ENCODE data around the gene SLC20A1. TPM values are rescaled to one million over a fixed set of nuclear protein-coding genes. Genes with fewer than 3 reads are reported as not detected.
A peak's percentile ranks its signal among the peaks of the same experiment; 100 is the strongest.

SLC20A1 gene
- total RNA-seq = 96.3 and 131 TPM in 2 replicates

GRCh38 chr2:112645310-112646101 lies at the start of gene SLC20A1:
TSS of gene SLC20A1 (plus strand) at chr2:112645939. CDS start at chr2:112646829, 890 bp downstream.
- Histone ChIP-seq H3K27me3 (ENCODE audit: insufficient read depth, low read length) (no peaks in the 10 kb centered on the region), H3K79me2 (ENCODE audit: insufficient read depth, low read length) (peaks cover 67% of the 10 kb centered on the region), H3K4me1 (ENCODE audit: insufficient read depth, low read length) (peaks cover 70% of the 10 kb centered on the region), H3K9me3 (ENCODE audit: low read depth, low read length) (no peaks in the 10 kb centered on the region), H4K20me1 (ENCODE audit: insufficient read depth, low read length) (peaks cover 35% of the 10 kb centered on the region), H3K36me3 (ENCODE audit: insufficient read depth, low read length) (peaks cover 37% of the 10 kb centered on the region), H3K4me3 (ENCODE audit: insufficient read depth, low read length) (peak within 1 kb of the TSS; percentile 91), H3K4me2 (ENCODE audit: insufficient read depth, low read length) (peak within 1 kb of the TSS; percentile 99), H3K27ac (ENCODE audit: low read depth, low read length) (peak within 1 kb of the TSS; percentile 83), H2AFZ (ENCODE audit: low read length) (peak within 1 kb of the TSS; percentile 69)
- DNase-seq (ENCODE audit: insufficient read length, low spot score, missing footprints) = peak; percentile 99
- TF ChIP-seq CTCF (IDR thresholded peaks at IDR 0.05; ENCODE audit: extremely low read depth, low read depth, low read length) = peak; percentile 15

GRCh38 chr2:112597537-112598322 lies 48.0 kb upstream of the SLC20A1 start:
- H3K4me3 ChIP-seq (ENCODE audit: insufficient read depth, low read length) = no peak overlapping the region
- H2AFZ ChIP-seq (ENCODE audit: low read length) = no peak overlapping the region
- H4K20me1 ChIP-seq (ENCODE audit: insufficient read depth, low read length) = no peaks in the 10 kb centered on the region
- H3K4me1 ChIP-seq (ENCODE audit: insufficient read depth, low read length) = peaks cover 8% of the 10 kb centered on the region
- no peak overlapping the region for H3K27ac ChIP-seq (ENCODE audit: low read depth, low read length)
- no peaks in the 10 kb centered on the region for H3K27me3 ChIP-seq (ENCODE audit: insufficient read depth, low read length)
- TF ChIP-seq CTCF (IDR thresholded peaks at IDR 0.05; ENCODE audit: extremely low read depth, low read depth, low read length) = no peak
- H3K36me3 ChIP-seq (ENCODE audit: insufficient read depth, low read length) = no peaks in the 10 kb centered on the region
- no peak overlapping the region for H3K4me2 ChIP-seq (ENCODE audit: insufficient read depth, low read length)
- no peaks in the 10 kb centered on the region for H3K9me3 ChIP-seq (ENCODE audit: low read depth, low read length)
- DNase-seq (ENCODE audit: insufficient read length, low spot score, missing footprints) = no peak
- H3K79me2 ChIP-seq (ENCODE audit: insufficient read depth, low read length) = no peaks in the 10 kb centered on the region

GRCh38 chr2:112600634-112601033 lies 45.1 kb upstream of the SLC20A1 start:
- peak overlapping the region; percentile 77 for H3K4me2 ChIP-seq (ENCODE audit: insufficient read depth, low read length)

More at GRCh38 chr2:112600634-112601033, 45.1 kb upstream of the SLC20A1 start:
- H3K79me2 ChIP-seq (ENCODE audit: insufficient read depth, low read length) = no peaks in the 10 kb centered on the region
- H3K36me3 ChIP-seq (ENCODE audit: insufficient read depth, low read length) = no peaks in the 10 kb centered on the region
- TF ChIP-seq CTCF (IDR thresholded peaks at IDR 0.05; ENCODE audit: extremely low read depth, low read depth, low read length) = no peak
- DNase-seq (ENCODE audit: insufficient read length, low spot score, missing footprints) = peak; percentile 45
- H3K27ac ChIP-seq (ENCODE audit: low read depth, low read length) = no peak overlapping the region
- no peaks in the 10 kb centered on the region for H4K20me1 ChIP-seq (ENCODE audit: insufficient read depth, low read length)
- H3K9me3 ChIP-seq (ENCODE audit: low read depth, low read length) = no peaks in the 10 kb centered on the region
- H3K4me1 ChIP-seq (ENCODE audit: insufficient read depth, low read length) = peaks cover 8% of the 10 kb centered on the region
- no peak overlapping the region for H3K4me3 ChIP-seq (ENCODE audit: insufficient read depth, low read length)
- no peak overlapping the region for H2AFZ ChIP-seq (ENCODE audit: low read length)
- no peaks in the 10 kb centered on the region for H3K27me3 ChIP-seq (ENCODE audit: insufficient read depth, low read length)
